ENCODE results near the gene TMEM243. TPM values are rescaled to one million over a fixed set of nuclear protein-coding genes. Genes with fewer than 3 reads are reported as not detected.

Gene TMEM243
- total and polyA plus RNA-seq, 2 donors (not counting 3 experiments of a cell fraction or from before 2014, with no cell fraction given): 26.9 to 28.8 TPM

GRCh38 chr7:87218796-87219544, 562 bp downstream of the TMEM243 start:
- H3K4me3 ChIP-seq (replicated peaks in 1 of 3; ENCODE audit: insufficient read depth in 1 of 3, low read depth in 1 of 3, low read length in 3 of 3): peak overlapping the region; percentile 32 to 76 (median 63)
- CTCF ChIA-PET: interaction anchor here (1.0 to 2.2 kb wide), 11 partner anchors 10 to 314 kb away, joined by 3 to 9 read pairs (median 4); partner anchors contain the start of gene DMTF1
- peak overlapping the region; percentile 61 for H2AFZ ChIP-seq (ENCODE audit: low read depth, low read length)
- FAIRE-seq: peak; percentile 74
- peak overlapping the region; percentile 91 for H3K9ac ChIP-seq (replicated peaks; ENCODE audit: extremely low read depth, insufficient read depth, low read length)
- peaks cover 3 to 13% of the 10 kb centered on the region in 2 experiments for H3K27me3 ChIP-seq (ENCODE audit: control insufficient read depth in 2 of 2, insufficient read depth in 2 of 2, low read length in 2 of 2)
- TSS peak; percentile 11 for BruUV-seq (replicated peaks)
- dilution Hi-C loops (cut with MboI; ENCODE audit: extremely low pct_ligation_motif_present, low sequenced_read_pairs) (no loop called here), intact Hi-C loops (cut with micrococcal nuclease) (loop anchor here (1.0 to 5.0 kb wide), 3 partner anchors 67 to 292 kb away; partner anchors contain the start of genes DMTF1 and ELAPOR2)
- no peaks in the 10 kb centered on the region for H3K9me1 ChIP-seq (replicated peaks; ENCODE audit: control insufficient read depth, extremely low read depth, insufficient read depth, low read length)
- TF ChIP-seq POLR2A (IDR thresholded peaks at IDR 0.05; ENCODE audit: low read depth, low read length) (no peak), MYC (IDR thresholded peaks at IDR 0.05; ENCODE audit: low read depth, low read length) (no peak), MAX (IDR thresholded peaks at IDR 0.05; ENCODE audit: insufficient read depth, insufficient read length) (no peak), CTCF (IDR thresholded peaks at IDR 0.05; ENCODE audit: extremely low read depth in 1 of 2, insufficient read depth in 1 of 2, low read depth in 1 of 2, low read length in 2 of 2) (no peak), GATA2 (IDR thresholded peaks at IDR 0.05; ENCODE audit: insufficient read depth, insufficient read length, low read depth, low read length) (no peak), FOS (IDR thresholded peaks at IDR 0.05; ENCODE audit: borderline replicate concordance, insufficient read depth, low read length) (no peak), JUN (IDR thresholded peaks at IDR 0.05; ENCODE audit: borderline replicate concordance, insufficient read depth, insufficient read length, low read depth) (no peak), EZH2 (IDR thresholded peaks at IDR 0.05; ENCODE audit: borderline replicate concordance, low read depth, low read length, severe bottlenecking) (no peak), POLR2AphosphoS5 (IDR thresholded peaks at IDR 0.05; ENCODE audit: insufficient read depth, low read depth, low read length) (no peak)
- H4K20me1 ChIP-seq (replicated peaks; ENCODE audit: control insufficient read depth, extremely low read depth, insufficient read depth, low read length): no peaks in the 10 kb centered on the region
- DNase-seq (ENCODE audit: low read depth, low spot score): no peak
- H3K36me3 ChIP-seq (ENCODE audit: control insufficient read depth in 2 of 2, extremely low read depth in 1 of 2, insufficient read depth in 2 of 2, low read length in 2 of 2): no peaks in the 10 kb centered on the region
- peaks cover 18% of the 10 kb centered on the region for H3K4me1 ChIP-seq (ENCODE audit: control insufficient read depth, extremely low read depth, insufficient read depth, low read length)
- peaks cover 21% of the 10 kb centered on the region for H3K79me2 ChIP-seq (ENCODE audit: control insufficient read depth, insufficient read depth, low read length)
- POLR2A ChIA-PET: interaction anchor here (1.1 to 2.7 kb wide), 3 partner anchors 20 to 67 kb away, joined by 3 to 15 read pairs (median 4); partner anchors contain the start of gene DMTF1
- H3K9me3 ChIP-seq (replicated peaks; ENCODE audit: control insufficient read depth, insufficient read depth, low read length): no peaks in the 10 kb centered on the region
- H3K27ac ChIP-seq (ENCODE audit: insufficient read depth, low read depth, low read length): peak overlapping the region; percentile 59
- H3K4me2 ChIP-seq (ENCODE audit: insufficient read depth, low read length): peak overlapping the region; percentile 79

Measured in endothelial cell of umbilical vein (primary cell).